DOHH2 (cell line): ENCODE results near the gene PRKCZ.

Experiments used
- EZH2phosphoT487 ChIP-seq: fragments of 200-600 bp; sonication (generic); IDR thresholded peaks from 2 replicates; pipeline ENCODE4 v1.6.1; 2017; ENCODE audit warnings: borderline replicate concordance, mild to moderate bottlenecking, antibody characterized with exemption, low read length, moderate library complexity, mixed read lengths
- TF ChIP-seq, protein P1 (sequence below): fragments of 200-600 bp; sonication (generic); IDR thresholded peaks from one replicate; pipeline ENCODE4 v1.5.1; 2014; ENCODE audit warnings: antibody characterized with exemption, mild to moderate bottlenecking, low read depth, low read length; ENCODE audit not compliant: poor library complexity, severe bottlenecking

DNA sequence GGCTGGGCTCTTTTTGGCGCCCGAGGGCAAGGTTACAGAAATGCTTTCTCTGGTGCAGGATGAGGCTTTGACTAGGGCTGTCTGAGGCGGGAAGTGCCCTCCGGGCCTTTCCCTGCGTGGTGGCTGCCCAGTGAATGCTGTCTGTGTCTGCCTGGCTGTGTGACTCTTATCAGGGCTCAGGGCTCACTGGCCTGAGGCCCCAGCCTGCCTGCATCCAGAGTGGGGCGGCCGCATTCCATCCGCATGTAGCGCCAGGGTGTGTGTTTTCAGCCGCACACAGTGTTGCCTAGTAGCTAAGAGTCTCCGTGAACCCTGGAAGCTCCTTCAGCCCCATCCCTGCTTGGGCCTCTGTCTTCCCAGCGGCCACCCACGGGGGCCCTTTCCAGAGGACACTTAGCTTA is 85.2 kb downstream of the PRKCZ start:
- TF ChIP-seq, protein P1, sequence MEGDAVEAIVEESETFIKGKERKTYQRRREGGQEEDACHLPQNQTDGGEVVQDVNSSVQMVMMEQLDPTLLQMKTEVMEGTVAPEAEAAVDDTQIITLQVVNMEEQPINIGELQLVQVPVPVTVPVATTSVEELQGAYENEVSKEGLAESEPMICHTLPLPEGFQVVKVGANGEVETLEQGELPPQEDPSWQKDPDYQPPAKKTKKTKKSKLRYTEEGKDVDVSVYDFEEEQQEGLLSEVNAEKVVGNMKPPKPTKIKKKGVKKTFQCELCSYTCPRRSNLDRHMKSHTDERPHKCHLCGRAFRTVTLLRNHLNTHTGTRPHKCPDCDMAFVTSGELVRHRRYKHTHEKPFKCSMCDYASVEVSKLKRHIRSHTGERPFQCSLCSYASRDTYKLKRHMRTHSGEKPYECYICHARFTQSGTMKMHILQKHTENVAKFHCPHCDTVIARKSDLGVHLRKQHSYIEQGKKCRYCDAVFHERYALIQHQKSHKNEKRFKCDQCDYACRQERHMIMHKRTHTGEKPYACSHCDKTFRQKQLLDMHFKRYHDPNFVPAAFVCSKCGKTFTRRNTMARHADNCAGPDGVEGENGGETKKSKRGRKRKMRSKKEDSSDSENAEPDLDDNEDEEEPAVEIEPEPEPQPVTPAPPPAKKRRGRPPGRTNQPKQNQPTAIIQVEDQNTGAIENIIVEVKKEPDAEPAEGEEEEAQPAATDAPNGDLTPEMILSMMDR, result no peak
- no peak for TF ChIP-seq EZH2phosphoT487
